Measurements from ENCODE around the gene GATAD2A.

- TF ChIP-seq CTCF (IDR thresholded peaks at IDR 0.05) (no peak), POLR2A (IDR thresholded peaks at IDR 0.05) (no peak)
These were observed 40.5 kb downstream of the GATAD2A start for GRCh38 chr19:19445911-19446361.
